Skeletal muscle cell (primary cell): ENCODE data around the gene OTOP2.

Source experiments
- DNase-seq: peaks from one replicate; pipeline ENCODE4 v3.0.0-alpha.2; 2010; ENCODE audit warnings: low read depth
- H3K4me3 ChIP-seq: 2 replicates; pipeline ENCODE4 v1.5.1; 2011; ENCODE audit warnings: low read depth, mild to moderate bottlenecking, control low read depth, low read length, moderate library complexity

Gene OTOP2

DNA sequence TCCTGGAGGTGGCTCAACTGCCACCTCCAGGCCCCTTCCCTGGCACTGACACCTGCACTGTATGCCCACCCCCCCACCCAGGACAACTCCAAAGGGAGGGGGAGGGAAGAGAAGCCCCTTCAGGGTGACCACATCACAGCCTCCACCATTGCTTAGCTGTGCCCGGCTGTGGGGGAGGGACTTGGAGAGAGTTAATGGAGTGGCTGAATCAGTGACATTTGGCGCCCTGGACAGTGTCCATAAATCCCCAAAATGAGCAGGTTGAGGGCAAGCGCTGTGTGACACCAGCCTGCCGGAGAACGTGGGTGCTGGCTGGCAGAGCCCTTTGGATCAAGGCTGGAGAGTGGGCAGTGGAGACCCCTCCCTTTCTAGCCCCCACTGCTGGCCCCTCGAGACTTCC lies 1.9 kb upstream of the OTOP2 start:
- no peak overlapping the region for H3K4me3 ChIP-seq
- DNase-seq: no peak

- peak within 1 kb of the TSS; percentile 27 for H3K4me3 ChIP-seq
- no peak for DNase-seq
Measured at GRCh38 chr17:74922694-74923537, 1.2 kb upstream of the OTOP2 start, which contains the start of gene USH1G. Gene USH1G, minus strand, starts transcription at chr17:74923255. Its CDS starts 182 bp downstream, at chr17:74923073.

GRCh38 chr17:74923538-74924249 lies 379 bp upstream of the OTOP2 start:
- H3K4me3 ChIP-seq: peak overlapping the region; percentile 27
- no peak for DNase-seq

DNA sequence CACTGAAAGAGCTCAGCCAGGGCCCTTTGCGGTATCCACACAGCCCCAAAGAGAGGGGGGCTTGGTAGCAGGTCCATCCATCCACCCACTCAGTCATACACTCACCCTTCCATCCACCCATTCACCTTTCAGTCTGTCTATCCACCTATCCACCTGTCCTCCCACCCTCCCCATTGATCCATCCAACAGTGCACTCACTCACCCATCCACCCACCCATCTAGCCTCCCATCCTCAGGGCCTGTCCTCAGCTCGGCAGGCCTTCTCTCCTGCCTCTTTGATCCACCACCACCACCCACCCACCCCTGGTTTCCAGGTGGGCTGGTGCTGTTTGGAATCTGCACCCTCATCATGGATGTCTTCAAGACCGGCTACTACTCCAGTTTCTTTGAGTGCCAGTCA lies 1.2 kb downstream of the OTOP2 start:
- no peak for DNase-seq
- H3K4me3 ChIP-seq: no peak overlapping the region

DNA sequence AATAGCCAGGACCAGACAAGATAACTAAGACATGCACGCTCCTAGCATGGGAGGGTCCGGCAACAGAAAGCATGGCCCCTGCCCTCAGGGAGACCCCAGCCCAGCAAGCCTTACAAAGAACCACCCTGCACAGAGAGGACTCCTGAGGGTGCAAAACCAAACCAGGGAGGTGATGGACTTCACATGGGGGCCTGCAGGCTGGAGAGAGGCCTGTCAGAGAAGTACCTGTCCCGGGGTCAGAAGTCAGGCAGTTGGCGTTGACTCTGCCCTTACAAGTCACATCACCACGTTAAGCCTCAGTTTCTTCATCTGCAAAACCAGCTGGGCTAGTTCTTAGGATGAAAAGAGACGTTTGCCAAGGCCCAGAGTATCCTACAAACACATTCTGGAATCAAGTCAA lies 4.7 kb downstream of the OTOP2 start:
- no peak for DNase-seq
- no peak overlapping the region for H3K4me3 ChIP-seq

DNA sequence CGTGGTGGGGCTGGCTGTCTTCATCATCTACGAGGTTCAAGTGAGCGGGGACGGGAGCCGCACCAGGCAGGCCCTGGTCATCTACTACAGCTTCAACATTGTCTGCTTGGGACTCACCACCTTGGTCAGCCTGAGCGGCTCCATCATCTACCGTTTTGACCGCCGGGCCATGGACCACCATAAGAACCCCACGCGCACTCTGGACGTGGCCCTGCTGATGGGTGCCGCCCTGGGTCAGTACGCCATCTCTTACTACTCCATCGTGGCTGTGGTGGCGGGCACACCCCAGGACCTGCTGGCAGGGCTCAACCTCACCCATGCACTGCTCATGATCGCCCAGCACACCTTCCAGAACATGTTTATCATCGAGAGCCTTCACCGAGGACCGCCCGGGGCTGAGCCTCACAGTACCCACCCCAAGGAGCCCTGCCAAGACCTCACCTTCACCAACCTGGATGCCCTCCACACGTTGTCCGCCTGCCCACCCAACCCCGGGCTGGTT lies 6.5 kb downstream of the OTOP2 start:
- no peak overlapping the region for H3K4me3 ChIP-seq
- DNase-seq: no peak

- no peak for DNase-seq
- no peak overlapping the region for H3K4me3 ChIP-seq
Measured at GRCh38 chr17:74935048-74935447, 11.0 kb downstream of the OTOP2 start.

GRCh38 chr17:74935585-74936469 lies 11.8 kb downstream of the OTOP2 start, which contains the start of gene OTOP3:
Gene OTOP3, plus strand, starts transcription at chr17:74935898. Its CDS starts 24 bp downstream, at chr17:74935922.
- DNase-seq: no peak
- no peak within 1 kb of the TSS for H3K4me3 ChIP-seq

GRCh38 chr17:74936470-74936799 lies 12.4 kb downstream of the OTOP2 start:
- no peak for DNase-seq
- no peak overlapping the region for H3K4me3 ChIP-seq

DNA sequence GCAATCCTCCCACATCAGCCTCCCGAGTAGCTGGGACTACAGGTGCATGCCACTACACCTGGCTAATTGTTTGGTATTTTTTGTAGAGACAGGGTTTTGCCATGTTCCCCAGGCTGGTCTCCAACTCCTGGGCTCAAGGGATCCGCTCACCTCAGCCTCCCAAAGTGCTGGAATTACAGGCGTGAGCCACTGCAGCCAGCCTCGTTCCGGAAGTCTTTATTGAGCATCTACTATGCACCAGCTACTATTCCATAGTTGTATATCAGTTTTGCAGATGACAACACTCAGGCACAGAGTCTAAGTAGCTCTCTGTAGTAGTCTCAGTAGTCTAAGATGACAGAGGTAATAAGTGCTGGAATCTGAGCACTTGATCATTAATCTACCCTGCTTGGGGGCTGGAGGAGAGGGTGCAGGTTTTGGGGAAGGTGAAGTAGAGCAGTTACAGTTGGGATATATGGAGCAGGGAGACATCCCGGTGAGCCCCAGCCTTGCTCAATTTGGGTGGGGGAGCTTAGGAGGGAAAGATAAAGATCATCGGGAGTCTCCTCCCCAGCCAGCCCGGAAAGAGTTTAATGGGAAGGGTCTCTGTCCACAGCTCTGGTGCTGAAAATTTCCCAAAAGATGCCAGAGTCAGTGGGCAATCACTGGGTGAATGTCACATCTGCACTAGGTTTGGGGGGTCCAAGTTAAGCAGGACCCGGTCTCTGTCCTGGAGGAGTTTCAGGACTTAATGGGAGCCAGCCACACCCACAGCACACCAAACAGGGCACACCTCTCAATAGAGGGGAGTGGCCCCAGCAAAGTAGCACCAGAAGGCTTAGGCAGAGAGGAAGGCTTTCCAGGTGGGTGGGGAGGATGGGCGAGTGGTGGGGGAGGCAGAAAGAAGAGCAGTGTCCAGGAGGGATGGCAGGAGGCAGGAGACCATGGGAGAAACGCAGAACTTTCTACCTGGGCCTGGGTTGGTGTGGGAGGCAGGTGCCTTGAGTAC lies 13.3 kb downstream of the OTOP2 start:
- H3K4me3 ChIP-seq: no peak overlapping the region
- DNase-seq: no peak

DNA sequence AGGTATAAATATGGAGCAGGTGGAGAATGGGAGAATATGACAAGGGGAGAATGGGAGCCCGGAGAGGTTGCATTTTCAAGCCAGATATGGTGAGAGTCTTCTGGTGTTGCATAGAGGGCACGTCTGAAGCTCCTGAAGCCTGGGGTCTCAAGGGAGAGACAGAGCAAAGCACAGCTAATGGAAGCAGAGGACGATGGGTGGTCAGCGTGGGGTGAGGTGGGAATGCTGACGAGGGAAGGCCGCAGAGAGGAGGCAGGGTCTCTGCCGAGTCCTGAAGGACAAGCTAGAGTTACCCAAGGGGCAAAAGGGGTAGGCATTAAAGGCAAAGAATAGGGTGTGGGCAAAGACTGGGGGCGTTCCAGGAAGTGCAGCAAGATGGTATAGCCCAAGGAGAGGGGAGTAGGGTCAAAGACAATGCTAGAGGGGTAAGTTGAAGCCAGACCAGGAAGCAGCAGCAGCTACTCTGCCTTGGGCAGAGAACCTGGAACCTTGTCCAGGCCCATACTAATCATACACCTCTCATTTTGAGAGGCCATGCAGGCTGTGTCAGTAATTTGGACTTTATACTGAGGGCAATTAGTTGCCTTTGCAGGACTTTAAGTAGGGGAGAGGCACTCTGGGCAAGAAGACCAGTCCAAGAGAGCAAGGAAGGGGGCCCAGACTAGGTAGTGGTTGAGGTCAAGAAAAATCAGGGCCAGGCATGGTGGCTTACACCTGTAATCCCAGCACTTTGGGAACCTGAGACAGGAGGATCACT lies 14.3 kb downstream of the OTOP2 start:
- DNase-seq: no peak
- H3K4me3 ChIP-seq: no peak overlapping the region

DNA sequence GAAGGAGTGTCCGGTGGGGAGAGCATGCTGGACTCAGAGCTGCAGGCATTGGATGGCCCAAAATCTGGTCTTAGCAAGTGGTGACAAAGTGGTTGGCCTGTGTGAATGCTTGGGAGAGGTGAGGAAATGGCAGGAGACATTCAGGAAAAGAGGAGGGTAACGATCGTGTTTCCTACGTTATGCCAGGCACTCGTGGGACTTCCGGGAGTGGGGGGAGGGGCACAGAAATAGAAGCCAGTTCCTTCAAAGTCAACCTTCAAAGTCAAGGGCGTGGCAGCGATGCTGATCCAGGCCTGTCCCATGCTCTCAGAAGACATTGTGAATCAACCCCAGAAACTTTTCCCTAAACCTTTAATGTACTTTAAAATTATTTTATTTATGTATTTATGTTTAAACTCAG lies 15.5 kb downstream of the OTOP2 start:
- no peak overlapping the region for H3K4me3 ChIP-seq
- no peak for DNase-seq

DNA sequence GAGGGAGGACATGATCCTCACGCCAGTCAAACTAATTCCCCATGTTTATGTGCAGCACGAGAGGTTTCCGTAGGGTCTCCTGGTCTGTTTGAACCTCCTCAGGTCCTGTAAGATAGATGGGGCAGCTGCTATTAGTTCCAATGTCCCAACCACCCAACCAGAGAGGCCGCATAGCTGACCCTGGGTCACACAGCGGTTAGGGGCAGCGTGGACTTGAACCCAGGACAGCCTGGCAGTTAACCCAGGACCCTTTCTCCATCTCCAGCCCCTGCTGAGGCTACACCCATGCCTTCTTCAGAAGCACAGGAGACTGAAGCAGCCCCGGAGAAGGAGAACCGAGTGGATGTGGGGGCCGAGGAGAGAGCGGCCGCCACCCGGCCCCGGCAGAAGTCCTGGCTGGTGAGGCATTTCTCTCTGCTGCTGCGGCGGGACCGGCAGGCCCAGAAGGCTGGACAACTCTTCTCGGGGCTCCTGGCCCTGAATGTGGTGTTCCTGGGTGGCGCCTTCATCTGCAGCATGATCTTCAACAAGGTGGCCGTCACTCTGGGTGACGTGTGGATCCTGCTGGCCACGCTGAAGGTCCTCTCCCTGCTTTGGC lies 17.2 kb downstream of the OTOP2 start:
- H3K4me3 ChIP-seq: no peak overlapping the region
- no peak for DNase-seq

GRCh38 chr17:74943808-74944522 lies 19.9 kb downstream of the OTOP2 start:
- H3K4me3 ChIP-seq: no peak overlapping the region

GRCh38 chr17:74945543-74945942 lies 21.5 kb downstream of the OTOP2 start:
- H3K4me3 ChIP-seq: no peak overlapping the region
- no peak for DNase-seq

More at GRCh38 chr17:74943808-74944522, 19.9 kb downstream of the OTOP2 start:
- DNase-seq: no peak

GRCh38 chr17:74946641-74947040 lies 22.6 kb downstream of the OTOP2 start:
- DNase-seq: no peak
- no peak overlapping the region for H3K4me3 ChIP-seq
